Immature natural killer cell (primary cell): ENCODE results near the gene SS18L1. TPM values are rescaled to one million over a fixed set of nuclear protein-coding genes. Genes with fewer than 3 reads are reported as not detected.

Experiments used
- DNase-seq, 3 donors: peaks; one replicate each; pipeline ENCODE4 v3.0.0; 2022; ENCODE audit warnings: mixed read lengths in 1 of 3
- H3K27ac Mint-ChIP-seq, 6 donors: one replicate each; pipeline ENCODE4 v1.8.0; 2020; ENCODE audit warnings: mixed read lengths in 6 of 6, mild to moderate bottlenecking in 5 of 6, inconsistent platforms in 4 of 6, moderate library complexity in 3 of 6
- H3K27me3 Mint-ChIP-seq, 3 donors: one replicate each; pipeline ENCODE4 v1.8.0; 2020 to 2021; ENCODE audit warnings: low read depth in 3 of 3, mild to moderate bottlenecking in 3 of 3, mixed read lengths in 3 of 3, moderate library complexity in 3 of 3, inconsistent platforms in 1 of 3
- H3K36me3 Mint-ChIP-seq, 3 donors: one replicate each; pipeline ENCODE4 v1.8.0; 2020; ENCODE audit warnings: mixed read lengths in 3 of 3, inconsistent platforms in 2 of 3, mild to moderate bottlenecking in 2 of 3
- H3K4me1 Mint-ChIP-seq, 2 donors: one replicate each; pipeline ENCODE4 v1.8.0; 2020; ENCODE audit warnings: inconsistent platforms in 2 of 2, mild to moderate bottlenecking in 2 of 2, mixed read lengths in 2 of 2, moderate library complexity in 1 of 2
- H3K4me3 Mint-ChIP-seq, 5 donors: one replicate each; pipeline ENCODE4 v1.8.0; 2020; ENCODE audit warnings: mild to moderate bottlenecking in 5 of 5, mixed read lengths in 5 of 5, inconsistent platforms in 3 of 5, moderate library complexity in 3 of 5
- H3K9me3 Mint-ChIP-seq, 6 donors: one replicate each; pipeline ENCODE4 v1.8.0; 2020; ENCODE audit warnings: mild to moderate bottlenecking in 6 of 6, mixed read lengths in 6 of 6, inconsistent platforms in 4 of 6, moderate library complexity in 3 of 6
- polyA plus RNA-seq, 3 donors: library from polyadenylated mRNA; unstranded; fragments of 300-500 nt; fragmentation: Illumina TruSeq; gene quantifications; one replicate each; pipeline ENCODE4 v1.2.3, GENCODE V29; 2021

Gene SS18L1
- polyA plus RNA-seq, 3 donors from 2014 or later: 0.39 to 0.68 TPM; not detected in 1

DNA sequence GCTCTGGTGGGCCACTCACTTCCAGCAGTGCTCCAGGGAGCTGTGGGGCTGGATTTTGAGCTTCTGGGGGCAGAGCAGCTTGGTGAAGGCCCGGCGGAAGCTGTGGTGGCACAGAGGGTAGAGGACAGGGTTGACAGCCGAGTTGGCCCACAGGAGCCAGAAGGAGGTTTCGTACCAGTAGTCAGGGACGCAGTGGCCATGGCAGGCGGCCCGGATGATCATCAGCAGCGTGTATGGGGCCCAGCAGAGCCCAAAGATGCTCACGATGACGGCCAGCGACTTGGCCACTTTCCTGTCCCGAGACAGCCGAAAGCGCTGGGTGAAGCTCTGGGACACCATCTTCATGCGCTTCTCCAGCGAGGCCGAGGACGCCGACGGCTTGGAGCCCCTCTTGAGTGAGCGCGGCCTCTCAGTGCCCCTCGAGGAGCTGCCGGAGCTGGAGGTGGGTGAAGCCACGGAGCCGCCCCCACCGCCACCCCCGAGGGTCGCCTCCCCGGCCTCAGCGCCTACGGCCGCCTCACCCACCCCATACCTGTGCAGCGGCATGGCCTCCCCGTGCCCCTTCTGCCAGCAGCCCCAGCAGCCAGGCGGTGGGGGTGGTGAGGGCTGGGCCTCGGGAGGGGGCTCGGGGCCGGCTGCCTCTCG lies 72.5 kb downstream of the SS18L1 start:
- H3K4me1 Mint-ChIP-seq: peaks cover 0 to 4% of the 10 kb centered on the region in 2 donors
- peaks cover 0 to 1% (median 0%) of the 10 kb centered on the region in 6 donors for H3K9me3 Mint-ChIP-seq
- no peaks in the 10 kb centered on the region for H3K36me3 Mint-ChIP-seq
- H3K27me3 Mint-ChIP-seq: peaks cover 1 to 8% (median 4%) of the 10 kb centered on the region in 3 donors
- no peak for DNase-seq
- H3K4me3 Mint-ChIP-seq: no peak overlapping the region
- H3K27ac Mint-ChIP-seq: no peak overlapping the region

DNA sequence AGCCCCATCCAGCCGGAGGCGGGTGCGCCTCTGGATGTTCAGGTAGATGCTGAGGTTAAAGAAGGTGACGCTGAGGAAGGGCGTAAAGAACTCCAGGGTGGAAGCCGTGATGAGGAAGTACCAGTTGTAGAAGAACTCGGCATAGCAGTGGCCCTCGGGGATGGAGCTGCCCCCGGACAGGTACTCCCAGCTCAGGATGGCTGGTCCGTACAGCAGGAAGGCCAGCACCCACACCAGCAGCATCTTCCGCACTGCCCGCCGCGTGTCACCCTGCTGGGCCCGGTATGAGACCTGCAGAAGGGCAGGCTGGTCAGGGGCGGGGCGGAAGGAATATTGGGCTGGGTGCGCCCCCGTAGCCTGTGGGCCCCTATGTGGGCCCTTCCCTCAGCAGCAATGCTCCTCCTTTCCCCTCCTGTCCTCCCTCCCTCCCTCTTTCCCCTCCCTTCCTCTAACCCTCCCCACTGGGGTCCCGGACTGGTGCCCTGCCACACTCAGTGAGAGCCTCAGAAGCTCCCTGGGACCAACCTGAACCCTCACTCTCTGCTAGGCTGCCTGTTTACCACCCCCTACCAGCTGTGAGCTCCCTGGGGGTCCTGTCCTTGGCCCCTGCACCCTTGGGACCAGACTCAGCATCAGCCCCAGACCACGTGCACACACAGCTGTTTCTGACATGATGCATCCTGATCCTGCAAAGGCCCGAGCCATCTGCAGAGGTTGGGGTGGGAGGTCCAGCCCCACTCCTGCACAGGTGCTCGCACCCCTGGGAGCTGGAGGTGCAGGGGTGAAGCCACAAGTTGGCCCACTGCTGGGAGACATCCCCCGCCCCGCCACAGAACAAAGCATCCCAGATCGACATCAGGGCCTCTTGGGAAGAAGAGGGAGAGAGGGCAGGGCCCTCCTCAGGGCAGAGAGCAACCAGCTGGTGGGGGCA lies 73.3 kb downstream of the SS18L1 start:
- no peak overlapping the region for H3K27ac Mint-ChIP-seq
- peaks cover 0 to 4% of the 10 kb centered on the region in 2 donors for H3K4me1 Mint-ChIP-seq
- no peak overlapping the region for H3K4me3 Mint-ChIP-seq
- H3K36me3 Mint-ChIP-seq: no peaks in the 10 kb centered on the region
- H3K27me3 Mint-ChIP-seq: peaks cover 1 to 11% (median 8%) of the 10 kb centered on the region in 3 donors
- peaks cover 0 to 1% (median 0%) of the 10 kb centered on the region in 6 donors for H3K9me3 Mint-ChIP-seq
- no peak for DNase-seq

DNA sequence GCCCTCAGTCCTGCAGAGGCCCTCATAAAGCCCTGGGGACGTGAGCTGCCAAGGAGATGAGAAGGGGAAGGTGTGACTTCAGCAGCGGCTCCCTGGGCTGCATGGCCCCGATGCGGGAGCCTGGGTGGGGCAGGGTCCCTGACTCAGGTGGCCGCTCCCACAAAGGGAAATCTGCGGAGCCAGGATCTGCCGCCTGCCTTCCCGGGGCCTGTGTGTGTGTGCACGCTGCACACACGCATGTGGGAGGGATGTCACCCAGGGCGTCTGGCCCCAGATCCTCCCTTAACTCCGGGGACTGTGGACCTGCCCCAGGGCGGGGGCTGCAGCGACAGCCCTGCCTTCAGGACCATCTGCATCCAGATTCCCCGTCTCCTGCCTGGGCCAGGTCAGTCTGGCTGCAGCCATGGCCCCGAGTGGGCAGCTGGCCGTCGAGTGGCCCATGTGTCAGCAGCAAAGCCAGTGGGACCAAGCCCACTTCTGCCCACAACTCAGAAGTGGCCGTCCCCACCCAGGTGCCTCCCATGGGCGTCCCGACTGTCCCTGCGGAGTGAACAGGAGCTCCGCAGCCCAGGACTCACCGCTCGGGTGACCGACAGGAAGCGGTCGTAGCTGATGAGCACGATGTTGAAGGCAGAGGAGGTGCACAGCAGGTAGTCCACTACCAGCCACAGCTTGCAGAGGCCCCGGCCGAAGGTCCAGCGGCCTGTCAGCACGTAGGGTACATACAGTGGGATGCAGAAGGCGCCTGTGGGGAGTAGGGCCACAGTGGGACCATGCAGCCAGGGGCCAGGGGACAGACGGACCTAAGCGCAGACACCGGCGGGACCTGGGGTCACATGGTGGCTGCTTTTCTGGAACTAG lies 74.6 kb downstream of the SS18L1 start:
- H3K27ac Mint-ChIP-seq: no peak overlapping the region
- H3K36me3 Mint-ChIP-seq: no peaks in the 10 kb centered on the region
- DNase-seq: no peak
- peaks cover 0 to 1% (median 0%) of the 10 kb centered on the region in 6 donors for H3K9me3 Mint-ChIP-seq
- peaks cover 0 to 4% of the 10 kb centered on the region in 2 donors for H3K4me1 Mint-ChIP-seq
- H3K27me3 Mint-ChIP-seq: peaks cover 5 to 15% (median 8%) of the 10 kb centered on the region in 3 donors
- no peak overlapping the region for H3K4me3 Mint-ChIP-seq

DNA sequence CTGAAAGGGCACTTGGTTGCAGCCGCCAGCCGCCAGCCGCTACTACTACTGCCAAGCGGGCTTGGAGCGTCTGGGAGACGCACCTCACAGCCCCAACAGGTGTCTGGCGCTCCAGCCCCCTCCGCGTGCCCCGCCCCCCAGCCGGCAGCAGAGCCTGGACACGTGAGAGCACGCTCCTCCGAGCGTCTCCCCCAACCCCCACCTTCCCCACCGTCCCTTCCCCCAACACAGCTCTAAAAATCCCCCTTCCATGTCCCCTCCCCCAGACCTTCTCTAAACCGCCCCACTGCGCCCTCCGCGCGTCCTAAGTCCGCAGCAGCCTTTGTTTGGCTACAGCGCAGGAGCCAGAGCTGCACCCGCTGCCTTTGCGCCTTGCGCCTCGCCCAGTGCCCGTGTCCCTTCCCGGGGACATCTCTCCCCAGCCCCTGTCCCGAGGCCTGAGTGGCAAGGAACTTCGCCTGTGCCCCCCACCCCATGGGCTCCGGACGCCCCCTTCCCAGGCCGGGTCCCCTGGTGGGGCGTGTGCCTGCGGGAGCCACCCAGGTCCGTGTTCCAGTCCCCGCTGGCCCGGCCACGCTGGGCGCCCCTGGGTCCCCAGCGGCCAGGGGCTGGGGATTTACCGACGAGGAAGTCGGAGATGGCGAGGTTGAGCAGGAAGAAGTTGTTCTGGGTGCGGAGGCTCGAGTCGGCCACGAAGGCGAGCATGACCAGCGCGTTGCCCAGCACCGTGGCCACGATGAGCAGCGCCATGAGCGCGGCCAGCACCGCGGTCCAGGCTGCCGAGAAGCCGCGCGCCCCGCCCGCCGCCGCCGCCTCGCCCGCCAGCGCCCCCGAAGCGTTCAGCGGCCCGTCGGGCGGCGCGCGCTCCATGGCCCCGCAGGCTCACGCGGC lies 75.8 kb downstream of the SS18L1 start:
- no peak for DNase-seq
- Mint-ChIP-seq H3K36me3 (no peaks in the 10 kb centered on the region), H3K4me1 (peaks cover 0 to 4% of the 10 kb centered on the region in 2 donors), H3K27me3 (peaks cover 5 to 15% (median 8%) of the 10 kb centered on the region in 3 donors), H3K27ac (no peak overlapping the region), H3K4me3 (peak overlapping the region in 1 of 5 donors; percentile 51), H3K9me3 (peaks cover 0 to 1% (median 0%) of the 10 kb centered on the region in 6 donors)

DNA sequence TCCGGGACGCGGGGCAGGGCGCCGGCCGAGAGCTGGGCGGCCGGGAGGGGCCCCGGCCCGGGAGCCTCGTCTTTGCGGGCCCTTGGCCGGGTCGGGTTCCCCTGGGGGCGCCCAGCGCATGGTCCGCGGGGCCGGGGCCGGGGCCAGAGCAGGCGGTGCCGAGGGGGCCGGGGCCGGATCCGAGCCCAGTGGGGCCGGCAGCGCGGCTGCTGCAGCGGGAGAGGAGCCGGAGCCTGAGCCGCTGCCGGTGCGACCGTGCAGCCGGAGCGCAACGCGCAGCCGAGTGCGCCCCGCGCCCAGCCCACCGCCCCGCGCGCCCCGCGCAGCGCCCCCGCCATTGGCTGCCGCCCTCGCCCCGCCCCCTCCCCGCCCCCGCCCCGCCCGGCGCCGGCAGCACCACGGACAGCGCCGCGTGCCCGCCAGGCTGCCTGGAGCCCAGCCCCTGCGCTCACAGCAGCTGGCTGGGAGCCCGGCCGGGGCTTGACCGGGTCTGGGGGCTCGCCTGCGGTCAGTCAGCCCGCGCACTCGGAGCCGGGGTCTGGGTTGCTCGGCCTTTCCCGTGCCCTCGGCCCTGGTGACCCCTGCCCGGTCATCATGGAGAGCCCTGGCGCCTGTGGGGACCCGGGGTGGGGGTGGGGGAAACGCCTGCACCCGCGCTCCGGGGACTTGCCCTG lies 76.6 kb downstream of the SS18L1 start, which contains the start of gene HRH3:
TSS of gene HRH3 (minus strand) at position 287 of the 674 bp plus-strand sequence. CDS start 308 bp downstream, outside the sequence.
- H3K27me3 Mint-ChIP-seq: peaks cover 10 to 16% (median 11%) of the 10 kb centered on the region in 3 donors
- H3K36me3 Mint-ChIP-seq: no peaks in the 10 kb centered on the region
- H3K4me1 Mint-ChIP-seq: peaks cover 0 to 4% of the 10 kb centered on the region in 2 donors
- H3K9me3 Mint-ChIP-seq: peaks cover 0 to 1% (median 0%) of the 10 kb centered on the region in 6 donors
- DNase-seq: peak; percentile 46 to 48 (median 47)
- H3K4me3 Mint-ChIP-seq: peak within 1 kb of the TSS in 4 of 5 donors; percentile 10 to 51 (median 30)
- no peak within 1 kb of the TSS for H3K27ac Mint-ChIP-seq

DNA sequence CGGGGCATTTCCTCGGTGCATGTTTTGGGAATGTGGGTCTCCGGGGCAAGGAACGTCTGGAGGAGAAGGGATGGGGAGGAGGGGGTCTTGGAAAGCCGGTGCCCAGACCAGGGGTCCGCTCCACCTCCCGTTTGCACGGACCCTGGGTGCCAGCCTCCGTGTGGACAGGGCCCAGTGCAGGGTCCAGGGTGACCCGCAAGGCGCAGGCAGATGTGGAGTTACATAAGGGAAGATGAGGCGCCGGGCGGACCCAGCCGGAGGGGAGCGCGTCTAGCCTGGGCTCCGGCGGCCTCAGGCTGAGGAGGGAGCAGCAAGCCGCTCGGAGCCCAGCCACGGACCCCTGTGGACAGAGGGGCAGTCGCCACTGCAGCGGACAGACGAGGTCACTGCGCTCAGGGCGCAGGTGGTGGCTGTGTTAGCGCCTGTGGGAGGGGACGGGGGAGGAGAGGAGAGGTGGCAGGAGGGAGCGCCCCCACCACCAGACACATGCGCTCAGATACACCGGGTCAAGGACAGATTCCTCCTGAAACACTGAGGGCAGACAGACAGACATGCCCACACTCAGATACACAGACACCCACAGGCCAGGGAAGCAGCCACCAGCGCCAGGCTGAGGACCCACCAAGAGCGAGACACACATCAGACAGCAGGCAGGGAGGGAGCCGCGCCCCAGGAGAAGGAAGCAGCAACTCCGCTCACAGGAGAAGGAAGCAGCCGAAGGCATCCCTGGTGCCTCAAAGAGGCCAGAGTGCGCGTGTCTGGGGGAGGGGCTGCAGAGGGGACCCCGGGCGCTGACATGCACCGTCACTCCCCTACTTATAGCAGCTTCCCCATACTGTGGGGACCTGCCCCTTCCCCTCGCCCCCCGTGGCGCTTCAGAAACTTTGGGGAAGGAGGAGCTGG lies 77.3 kb downstream of the SS18L1 start:
- H3K4me1 Mint-ChIP-seq: peaks cover 0 to 4% of the 10 kb centered on the region in 2 donors
- no peak for DNase-seq

DNA sequence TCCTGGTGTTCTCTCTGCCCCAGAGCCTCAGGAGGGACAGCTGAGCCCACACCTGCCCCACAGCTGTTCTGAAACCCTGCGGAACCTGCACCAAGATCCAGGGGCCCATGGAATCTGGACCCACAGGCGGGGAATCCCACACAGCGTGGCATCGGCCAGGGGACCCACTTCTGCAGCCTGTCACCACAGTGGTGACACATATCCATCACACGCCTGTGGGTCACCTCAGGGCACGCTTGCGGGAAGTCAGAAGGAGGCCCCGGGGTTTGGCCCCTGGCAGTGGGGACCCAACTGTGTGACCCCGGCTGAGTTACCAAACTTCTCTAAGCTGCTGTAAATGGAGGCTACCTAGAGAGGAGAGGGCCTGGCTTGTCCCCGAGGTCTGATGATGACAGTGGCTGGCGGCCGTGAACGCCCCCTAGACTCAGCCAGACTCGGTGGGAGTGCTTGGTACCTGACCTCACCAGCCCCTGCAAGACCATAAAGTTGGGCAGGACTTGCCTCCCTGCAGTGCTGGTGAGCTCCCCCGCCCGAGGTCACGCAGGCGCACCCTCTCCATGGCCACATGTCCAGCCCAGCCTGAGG lies 78.8 kb downstream of the SS18L1 start:
- no peak for DNase-seq
- H3K27ac Mint-ChIP-seq: no peak overlapping the region
- no peaks in the 10 kb centered on the region for H3K36me3 Mint-ChIP-seq
- peaks cover 0 to 1% (median 0%) of the 10 kb centered on the region in 6 donors for H3K9me3 Mint-ChIP-seq
- H3K27me3 Mint-ChIP-seq: peaks cover 13 to 14% (median 13%) of the 10 kb centered on the region in 3 donors
- peaks cover 0 to 4% of the 10 kb centered on the region in 2 donors for H3K4me1 Mint-ChIP-seq
- no peak overlapping the region for H3K4me3 Mint-ChIP-seq

More for the DNA sequence above, 77.3 kb downstream of the SS18L1 start:
- H3K4me3 Mint-ChIP-seq: peak overlapping the region in 4 of 5 donors; percentile 10 to 47 (median 24)
- peaks cover 13 to 14% (median 13%) of the 10 kb centered on the region in 3 donors for H3K27me3 Mint-ChIP-seq
- no peaks in the 10 kb centered on the region for H3K36me3 Mint-ChIP-seq
- H3K27ac Mint-ChIP-seq: no peak overlapping the region
- H3K9me3 Mint-ChIP-seq: peaks cover 0 to 1% (median 0%) of the 10 kb centered on the region in 6 donors

DNA sequence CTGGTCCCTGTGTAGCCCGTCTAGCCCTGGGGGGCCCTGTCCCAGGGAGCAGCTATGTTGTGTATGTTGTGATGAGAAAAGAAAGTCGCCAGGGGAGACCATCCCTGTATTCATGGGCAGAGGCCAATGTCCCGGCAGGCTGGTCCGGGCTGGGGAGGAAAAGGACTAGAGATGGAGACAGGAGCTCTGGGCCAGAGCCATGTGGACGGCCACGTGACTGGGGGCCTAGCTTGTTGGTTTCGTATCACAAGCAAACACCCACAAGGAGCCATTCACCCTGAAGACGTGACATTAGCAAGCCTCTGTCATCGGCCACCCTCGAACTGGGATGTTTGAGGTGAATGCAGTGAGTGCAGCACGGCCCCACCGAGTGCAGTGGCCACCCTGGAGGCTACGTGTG lies 79.4 kb downstream of the SS18L1 start:
- H3K36me3 Mint-ChIP-seq: no peaks in the 10 kb centered on the region
- no peak overlapping the region for H3K27ac Mint-ChIP-seq
- H3K27me3 Mint-ChIP-seq: peaks cover 13 to 14% (median 13%) of the 10 kb centered on the region in 3 donors
- no peak for DNase-seq
- peaks cover 0 to 1% (median 0%) of the 10 kb centered on the region in 6 donors for H3K9me3 Mint-ChIP-seq
- peaks cover 0 to 4% of the 10 kb centered on the region in 2 donors for H3K4me1 Mint-ChIP-seq
- no peak overlapping the region for H3K4me3 Mint-ChIP-seq

DNA sequence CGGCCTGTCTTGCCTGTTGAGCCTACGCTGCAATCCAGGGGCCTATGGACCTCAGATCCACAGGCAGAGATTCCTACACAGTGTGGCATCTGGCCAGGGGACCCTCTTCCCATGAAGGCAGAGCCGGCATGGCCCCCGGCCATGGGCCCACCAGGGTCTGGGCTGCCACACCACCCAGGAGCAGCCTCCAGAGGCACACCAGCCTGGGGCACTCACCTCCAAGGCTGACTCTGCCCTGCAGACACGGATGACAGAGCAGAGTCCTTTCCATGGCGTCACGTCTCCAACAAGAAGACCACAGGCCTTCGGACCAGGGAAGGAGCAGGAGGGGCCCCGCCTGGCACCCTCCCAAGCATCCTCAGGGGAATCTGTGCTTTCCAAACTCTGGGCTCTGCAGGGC lies 80.0 kb downstream of the SS18L1 start:
- H3K27me3 Mint-ChIP-seq: peaks cover 13 to 14% (median 13%) of the 10 kb centered on the region in 3 donors
- no peaks in the 10 kb centered on the region for H3K9me3 Mint-ChIP-seq
- H3K36me3 Mint-ChIP-seq: no peaks in the 10 kb centered on the region
- no peak for DNase-seq
- H3K4me1 Mint-ChIP-seq: peaks cover 0 to 4% of the 10 kb centered on the region in 2 donors
- H3K27ac Mint-ChIP-seq: no peak overlapping the region
- no peak overlapping the region for H3K4me3 Mint-ChIP-seq

DNA sequence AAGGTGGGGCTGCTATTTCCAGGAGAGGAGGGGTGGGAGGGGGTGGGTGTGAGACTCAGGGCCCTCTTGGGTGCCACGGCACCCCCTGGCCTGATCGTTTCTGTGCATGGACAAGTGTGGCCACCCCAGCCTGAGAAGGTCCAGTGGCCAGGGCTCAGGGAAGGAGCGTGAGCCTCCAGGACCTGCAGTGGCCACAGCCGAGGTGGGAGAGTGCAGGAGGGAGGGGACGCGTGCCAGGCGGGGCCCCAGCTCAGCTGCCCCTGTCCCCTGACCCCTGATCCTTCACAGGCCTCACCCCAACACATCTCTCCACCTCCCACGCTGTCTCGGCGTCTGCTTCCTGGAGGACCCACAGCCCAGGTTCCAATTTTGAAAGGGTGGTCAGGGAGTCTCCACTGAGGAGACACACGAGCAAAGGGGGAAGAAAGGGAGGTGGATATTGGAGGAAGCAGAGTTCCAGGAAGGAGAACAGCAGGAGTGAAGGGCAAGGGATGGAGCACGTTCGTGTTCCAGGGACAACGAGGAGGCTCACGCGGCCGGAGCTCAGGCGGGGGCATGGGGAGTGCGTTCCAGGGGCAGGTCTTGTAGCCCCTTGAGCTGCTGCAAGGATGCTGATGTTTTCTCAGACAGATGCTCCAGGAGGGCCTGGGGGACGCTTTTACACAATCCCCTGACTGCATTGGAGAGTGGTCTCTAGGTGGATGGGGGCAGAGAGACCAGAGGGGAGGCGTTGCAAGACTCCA lies 80.7 kb downstream of the SS18L1 start:
- Mint-ChIP-seq H3K4me1 (peaks cover 0 to 2% of the 10 kb centered on the region in 2 donors), H3K9me3 (no peaks in the 10 kb centered on the region), H3K27ac (no peak overlapping the region), H3K27me3 (peaks cover 10 to 13% (median 11%) of the 10 kb centered on the region in 3 donors), H3K36me3 (no peaks in the 10 kb centered on the region), H3K4me3 (no peak overlapping the region)
- DNase-seq: no peak
